GM12878 (cell line): ENCODE data around the gene CTNNA3. TPM values are rescaled to one million over a fixed set of nuclear protein-coding genes. Genes with fewer than 3 reads are reported as not detected.
A peak's percentile ranks its signal among the peaks of the same experiment; 100 is the strongest.

Source experiments
- ATAC-seq: fragments of 200-7000 bp; cut with Tn5 transposase; 3 replicates; pipeline ENCODE4 v1.9.1; 2020; ENCODE audit warnings: mild to moderate bottlenecking, moderate library complexity
- BruUV-seq: library from RNA; stranded (reverse); fragments of 400-500 nt; replicated peaks from 2 replicates; lab custom pipeline; 2021; lab: Mats Ljungman, UMichigan
- CTCF ChIA-PET: fragments of 300-600 bp; sonication (Branson Sonifier 250); formaldehyde crosslinking; extraction: SDS; loops from one replicate; lab custom pipeline; 2021; ENCODE audit warnings: inconsistent platforms; lab: Yijun Ruan, JAX
- POLR2A ChIA-PET: fragments of 350-600 bp; formaldehyde crosslinking; extraction: SDS; loops from one replicate; lab custom pipeline; 2021; ENCODE audit warnings: inconsistent platforms; lab: Charles Lee
- RAD21 ChIA-PET: fragments of 300-600 bp; sonication (Branson Sonifier 250); formaldehyde crosslinking; loops from one replicate; lab custom pipeline; 2023; ENCODE audit warnings: antibody characterized with exemption; ENCODE audit not compliant: unreplicated experiment; lab: Charles Lee
- SMC1A ChIA-PET: fragments of 300-600 bp; sonication (Branson Sonifier 250); formaldehyde crosslinking; loops from one replicate; lab custom pipeline; 2023; ENCODE audit not compliant: unreplicated experiment, uncharacterized antibody; lab: Charles Lee
- DNase-seq: peaks from one replicate; pipeline ENCODE4 v3.0.0-alpha.2; 2011; ENCODE audit warnings: low read depth, low spot score
- FAIRE-seq: peaks from 3 replicates; lab custom pipeline; 2011; peaks lifted over from hg19 to GRCh38; lab: Jason Lieb, UNC
- H2AFZ ChIP-seq: 2 replicates; pipeline ENCODE4 v1.6.0; 2011; ENCODE audit warnings: low read depth, low read length, control low read depth; ENCODE audit not compliant: control insufficient read depth
- H3K27ac ChIP-seq: 2 replicates; pipeline ENCODE4 v1.5.1; 2011; ENCODE audit warnings: control low read depth; ENCODE audit not compliant: control insufficient read depth, insufficient read depth
- H3K27me3 ChIP-seq, 2 experiments: replicated peaks in 1 of 2; 2 replicates each; pipeline versions ENCODE4 v1.6.0 to v1.6.1; 2011; ENCODE audit warnings: low read length in 1 of 2; ENCODE audit not compliant: control insufficient read depth in 2 of 2, insufficient read depth in 2 of 2
- H3K36me3 ChIP-seq, 2 experiments: 2 replicates each; pipeline ENCODE4 v1.5.1; 2011; ENCODE audit warnings: low read length in 1 of 2; ENCODE audit not compliant: control insufficient read depth in 2 of 2, insufficient read depth in 2 of 2
- H3K4me1 ChIP-seq: 2 replicates; pipeline ENCODE4 v1.6.1; 2011; ENCODE audit warnings: mild to moderate bottlenecking, low read length, moderate library complexity, mixed read lengths; ENCODE audit not compliant: control insufficient read depth, insufficient read depth
- H3K4me2 ChIP-seq: 2 replicates; pipeline ENCODE4 v1.6.0; 2011; ENCODE audit warnings: control low read depth; ENCODE audit not compliant: control insufficient read depth, insufficient read depth
- H3K4me3 ChIP-seq: fragments of 200-600 bp; sonication (generic); 2 replicates; pipeline ENCODE4 v1.5.1; 2016
- H3K79me2 ChIP-seq: 2 replicates; pipeline ENCODE4 v1.6.0; 2011; ENCODE audit warnings: low read length; ENCODE audit not compliant: control insufficient read depth, insufficient read depth
- H3K9ac ChIP-seq: 2 replicates; pipeline ENCODE4 v1.8.0; 2011; ENCODE audit warnings: low read length, control low read depth, mixed read lengths; ENCODE audit not compliant: control insufficient read depth, insufficient read depth
- H3K9me3 ChIP-seq: replicated peaks from 3 replicates; pipeline ENCODE4 v1.5.1; 2011; ENCODE audit warnings: mild to moderate bottlenecking, low read length; ENCODE audit not compliant: control insufficient read depth, insufficient read depth
- H4K20me1 ChIP-seq: 2 replicates; pipeline ENCODE4 v1.6.0; 2011; ENCODE audit not compliant: control insufficient read depth, insufficient read depth
- CBFB ChIP-seq: IDR thresholded peaks from 2 replicates; pipeline ENCODE4 v1.6.1; 2016; ENCODE audit warnings: antibody characterized with exemption, low read depth
- DPF2 ChIP-seq: fragments of 450-650 bp; IDR thresholded peaks from 2 replicates; pipeline ENCODE4 v1.6.1; 2017; ENCODE audit warnings: mild to moderate bottlenecking
- NFIC ChIP-seq: IDR thresholded peaks from 2 replicates; pipeline ENCODE4 v1.6.1; 2012; ENCODE audit warnings: low read depth, mild to moderate bottlenecking, inconsistent platforms, low read length, moderate library complexity
- SMARCA5 ChIP-seq: fragments of 450-650 bp; IDR thresholded peaks from 2 replicates; pipeline ENCODE4 v1.6.1; 2017; ENCODE audit warnings: mild to moderate bottlenecking
- ZNF207 ChIP-seq: fragments of 450-650 bp; IDR thresholded peaks from 2 replicates; pipeline ENCODE4 v1.6.1; 2014; ENCODE audit warnings: antibody characterized with exemption, mild to moderate bottlenecking, borderline replicate concordance
- WGBS: methylation state at CpG from one replicate; pipeline ENCODE4 v1.1.6; 2016; ENCODE audit warnings: low lambda C conversion rate; ENCODE audit not compliant: insufficient replicate concordance, insufficient coverage; ENCODE audit errors: missing lambda C conversion rate; 5-methylcytosine and 5-hydroxymethylcytosine counted together
- in situ Hi-C: fragments of 300-500 bp; cut with MboI; formaldehyde crosslinking; loops from 9 replicates; pipeline ENCODE4 v1.14.3; 2018; ENCODE audit warnings: mixed read lengths
- intact Hi-C: fragments of 100-400 bp; cut with micrococcal nuclease; formaldehyde crosslinking; loops from one replicate; pipeline ENCODE4 v1.14.2; 2022; ENCODE audit not compliant: unreplicated experiment
- polyA plus RNA-seq, 11 experiments: library from polyadenylated mRNA; depleted of rRNA in 4 of 11; unstranded in 6 of 11; stranded (reverse) in 5 of 11; fragments of >200 nt; fragmentation: Nextera tagmentation in 4 of 11; fragmentation: Illumina TruSeq in 1 of 11; extraction: Ambion mirVana in 4 of 11; extraction: Trizol in 1 of 11; gene quantifications; 1 replicate in 1 of 11; 2 replicates in 10 of 11; pipeline versions ENCODE4 v1.2.1 to v1.2.3, GENCODE V29; 2011 to 2016; ENCODE audit warnings: inconsistent platforms in 2 of 11, missing spikeins in 2 of 11, low read depth in 1 of 11
- total RNA-seq, 4 experiments: library from RNA; depleted of rRNA in 3 of 4; stranded (reverse); fragments of >200 nt in 3 of 4; fragmentation: Illumina TruSeq in 1 of 4; extraction: Trizol in 1 of 4; gene quantifications; 2 replicates each; pipeline versions ENCODE4 v1.2.1 to v1.2.3, GENCODE V29; 2013 to 2021
- TF ChIP-seq, protein P1 (sequence below): fragments of 450-650 bp; formaldehyde crosslinking; IDR thresholded peaks from 2 replicates; pipeline ENCODE4 v1.4.0; 2022; ENCODE audit warnings: mild to moderate bottlenecking, moderate library complexity
- TF ChIP-seq, protein P2 (sequence below): fragments of 450-650 bp; formaldehyde crosslinking; IDR thresholded peaks from 2 replicates; pipeline ENCODE4 v1.5.0; 2022; ENCODE audit warnings: mild to moderate bottlenecking, missing genetic modification characterization

Gene CTNNA3
- total and polyA plus RNA-seq, 10 of the 15 experiments (the other 5 are each of a cell fraction or from before 2014, with no cell fraction given) = under 0.01 to 4.5 (median 0.22) TPM; not detected in 2

DNA sequence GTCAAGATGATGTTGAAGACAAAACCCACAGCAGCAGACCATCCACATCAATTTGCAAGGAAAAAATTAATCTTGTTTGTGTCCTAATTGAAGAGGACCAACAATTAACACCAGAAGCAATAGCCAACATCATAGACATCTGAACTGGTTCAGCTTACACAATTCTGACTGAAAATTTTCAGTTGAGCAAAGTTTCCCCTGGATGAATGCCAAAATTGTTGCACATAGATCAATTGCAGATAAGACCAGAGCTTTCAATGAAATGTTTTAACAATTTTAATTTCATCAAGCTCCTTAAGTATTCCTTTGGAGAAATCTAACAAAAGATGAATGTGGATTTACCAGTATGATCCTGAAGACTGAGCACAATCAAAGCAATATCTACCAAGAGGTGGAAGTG is 168.6 kb downstream of the CTNNA3 start:
- ChIA-PET SMC1A (interaction anchor here (1.0 to 2.0 kb wide), 2 partner anchors 22 to 253 kb away, joined by 3 to 8 read pairs; no protein-coding TSS in a partner anchor), CTCF (interaction anchor here (1.0 to 1.4 kb wide), 5 partner anchors 9 to 261 kb away, joined by 3 to 4 read pairs (median 4); no protein-coding TSS in a partner anchor), RAD21 (no interaction called here), POLR2A (no interaction called here)
- H3K4me3 ChIP-seq = no peak overlapping the region
- no peaks in the 10 kb centered on the region for H4K20me1 ChIP-seq
- intact Hi-C loops = no loop called here
- DNase-seq (no peak), FAIRE-seq (no peak), ATAC-seq (no peak)
- no peaks in the 10 kb centered on the region for H3K4me1 ChIP-seq
- H3K27me3 ChIP-seq = no peaks in the 10 kb centered on the region
- no peak overlapping the region for H3K27ac ChIP-seq
- no peak overlapping the region for H3K9ac ChIP-seq
- H2AFZ ChIP-seq = no peak overlapping the region
- no peaks in the 10 kb centered on the region for H3K79me2 ChIP-seq
- no TSS peak for BruUV-seq
- H3K36me3 ChIP-seq = no peaks in the 10 kb centered on the region
- H3K4me2 ChIP-seq = no peak overlapping the region
- H3K9me3 ChIP-seq = no peaks in the 10 kb centered on the region
- TF ChIP-seq ZNF207 = no peak
- TF ChIP-seq, all 136 proteins: peak for 0
- in situ Hi-C loops = loop anchor here (10.0 kb wide), 1 partner anchor 247 kb away; no protein-coding TSS in a partner anchor

DNA sequence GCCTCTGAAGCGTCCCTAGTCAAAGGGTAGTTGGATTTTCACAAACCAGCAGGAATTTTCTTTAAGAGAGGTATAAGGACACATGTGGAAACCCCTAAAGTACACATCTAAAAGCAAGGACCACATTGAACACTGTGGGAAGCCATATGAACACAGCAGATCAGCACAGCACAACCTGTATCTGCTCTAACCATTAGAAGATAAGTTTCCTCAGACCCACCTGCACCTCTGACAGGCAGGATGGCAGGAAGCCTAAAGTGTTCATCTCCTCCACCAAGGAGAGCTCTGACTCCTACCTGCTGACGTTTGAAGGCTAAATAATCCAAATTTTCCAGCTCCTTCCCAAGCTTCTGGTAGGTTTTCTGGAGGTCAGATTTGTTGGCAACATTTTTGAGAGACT is 174.4 kb downstream of the CTNNA3 start:
- Histone ChIP-seq H3K36me3 (no peaks in the 10 kb centered on the region), H2AFZ (no peak overlapping the region), H3K9ac (no peak overlapping the region), H3K4me1 (no peaks in the 10 kb centered on the region), H3K27me3 (no peaks in the 10 kb centered on the region), H4K20me1 (no peaks in the 10 kb centered on the region), H3K27ac (no peak overlapping the region), H3K9me3 (no peaks in the 10 kb centered on the region), H3K79me2 (no peaks in the 10 kb centered on the region), H3K4me3 (no peak overlapping the region), H3K4me2 (no peak overlapping the region)
- POLR2A ChIA-PET = interaction anchor here (1.3 kb wide), 1 partner anchor 165 kb away, joined by 3 read pairs; no protein-coding TSS in a partner anchor
- in situ Hi-C loops = loop anchor here (10.0 kb wide), 1 partner anchor 253 kb away; no protein-coding TSS in a partner anchor
- CTCF ChIA-PET = interaction anchor here (0.7 to 7.0 kb wide), 46 partner anchors 10 to 1342 kb away, joined by 3 to 80 read pairs (median 4); partner anchors contain the start of genes CTNNA3 and LRRTM3
- intact Hi-C loops = loop anchor here (1.0 to 5.0 kb wide), 4 partner anchors 141 to 594 kb away; partner anchors contain the start of gene LRRTM3
- ATAC-seq (peak; percentile 75), DNase-seq (no peak), FAIRE-seq (no peak)
- SMC1A ChIA-PET = interaction anchor here (0.6 to 5.7 kb wide), 38 partner anchors 10 to 1314 kb away, joined by 3 to 35 read pairs (median 4); partner anchors contain the start of gene CTNNA3
- WGBS = 40% methylated on average over 2 of the region's 2 CpGs
- BruUV-seq = no TSS peak
- RAD21 ChIA-PET = interaction anchor here (0.6 to 5.8 kb wide), 23 partner anchors 10 to 1342 kb away, joined by 3 to 35 read pairs (median 4); partner anchors contain the start of genes CTNNA3 and LRRTM3
- TF ChIP-seq, protein P1, sequence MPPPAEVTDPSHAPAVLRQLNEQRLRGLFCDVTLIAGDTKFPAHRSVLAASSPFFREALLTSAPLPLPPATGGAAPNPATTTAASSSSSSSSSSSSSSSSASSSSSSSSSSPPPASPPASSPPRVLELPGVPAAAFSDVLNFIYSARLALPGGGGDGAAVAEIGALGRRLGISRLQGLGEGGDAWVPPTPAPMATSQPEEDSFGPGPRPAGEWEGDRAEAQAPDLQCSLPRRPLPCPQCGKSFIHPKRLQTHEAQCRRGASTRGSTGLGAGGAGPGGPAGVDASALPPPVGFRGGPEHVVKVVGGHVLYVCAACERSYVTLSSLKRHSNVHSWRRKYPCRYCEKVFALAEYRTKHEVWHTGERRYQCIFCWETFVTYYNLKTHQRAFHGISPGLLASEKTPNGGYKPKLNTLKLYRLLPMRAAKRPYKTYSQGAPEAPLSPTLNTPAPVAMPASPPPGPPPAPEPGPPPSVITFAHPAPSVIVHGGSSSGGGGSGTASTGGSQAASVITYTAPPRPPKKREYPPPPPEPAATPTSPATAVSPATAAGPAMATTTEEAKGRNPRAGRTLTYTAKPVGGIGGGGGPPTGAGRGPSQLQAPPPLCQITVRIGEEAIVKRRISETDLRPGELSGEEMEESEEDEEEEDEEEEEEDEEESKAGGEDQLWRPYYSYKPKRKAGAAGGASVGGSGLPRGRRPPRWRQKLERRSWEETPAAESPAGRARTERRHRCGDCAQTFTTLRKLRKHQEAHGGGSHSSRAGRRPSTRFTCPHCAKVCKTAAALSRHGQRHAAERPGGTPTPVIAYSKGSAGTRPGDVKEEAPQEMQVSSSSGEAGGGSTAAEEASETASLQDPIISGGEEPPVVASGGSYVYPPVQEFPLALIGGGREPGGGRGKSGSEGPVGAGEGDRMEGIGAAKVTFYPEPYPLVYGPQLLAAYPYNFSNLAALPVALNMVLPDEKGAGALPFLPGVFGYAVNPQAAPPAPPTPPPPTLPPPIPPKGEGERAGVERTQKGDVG (CRISPR knock-in tag) = no peak
- TF ChIP-seq DPF2 (no peak), SMARCA5 (no peak), CBFB (no peak), NFIC (no peak)
- TF ChIP-seq, protein P2, sequence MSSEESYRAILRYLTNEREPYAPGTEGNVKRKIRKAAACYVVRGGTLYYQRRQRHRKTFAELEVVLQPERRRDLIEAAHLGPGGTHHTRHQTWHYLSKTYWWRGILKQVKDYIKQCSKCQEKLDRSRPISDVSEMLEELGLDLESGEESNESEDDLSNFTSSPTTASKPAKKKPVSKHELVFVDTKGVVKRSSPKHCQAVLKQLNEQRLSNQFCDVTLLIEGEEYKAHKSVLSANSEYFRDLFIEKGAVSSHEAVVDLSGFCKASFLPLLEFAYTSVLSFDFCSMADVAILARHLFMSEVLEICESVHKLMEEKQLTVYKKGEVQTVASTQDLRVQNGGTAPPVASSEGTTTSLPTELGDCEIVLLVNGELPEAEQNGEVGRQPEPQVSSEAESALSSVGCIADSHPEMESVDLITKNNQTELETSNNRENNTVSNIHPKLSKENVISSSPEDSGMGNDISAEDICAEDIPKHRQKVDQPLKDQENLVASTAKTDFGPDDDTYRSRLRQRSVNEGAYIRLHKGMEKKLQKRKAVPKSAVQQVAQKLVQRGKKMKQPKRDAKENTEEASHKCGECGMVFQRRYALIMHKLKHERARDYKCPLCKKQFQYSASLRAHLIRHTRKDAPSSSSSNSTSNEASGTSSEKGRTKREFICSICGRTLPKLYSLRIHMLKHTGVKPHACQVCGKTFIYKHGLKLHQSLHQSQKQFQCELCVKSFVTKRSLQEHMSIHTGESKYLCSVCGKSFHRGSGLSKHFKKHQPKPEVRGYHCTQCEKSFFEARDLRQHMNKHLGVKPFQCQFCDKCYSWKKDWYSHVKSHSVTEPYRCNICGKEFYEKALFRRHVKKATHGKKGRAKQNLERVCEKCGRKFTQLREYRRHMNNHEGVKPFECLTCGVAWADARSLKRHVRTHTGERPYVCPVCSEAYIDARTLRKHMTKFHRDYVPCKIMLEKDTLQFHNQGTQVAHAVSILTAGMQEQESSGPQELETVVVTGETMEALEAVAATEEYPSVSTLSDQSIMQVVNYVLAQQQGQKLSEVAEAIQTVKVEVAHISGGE (CRISPR knock-in tag) = no peak
